Activated effector memory CD4-positive, alpha-beta T cell treated with anti-CD3 and anti-CD28 coated beads, Interleukin-2, amount 50 U/mL, for 16 hours (primary cell): ENCODE results near the gene DOCK11.
"Not testable (repeated sequence)": the region's sequence is repeated elsewhere in the genome, so short reads cannot be mapped to it uniquely, and the experiment has no call there.

Experiments used
- DNase-seq: peaks from one replicate; pipeline ENCODE4 v3.0.0-alpha.2; 2020

Gene DOCK11

DNA sequence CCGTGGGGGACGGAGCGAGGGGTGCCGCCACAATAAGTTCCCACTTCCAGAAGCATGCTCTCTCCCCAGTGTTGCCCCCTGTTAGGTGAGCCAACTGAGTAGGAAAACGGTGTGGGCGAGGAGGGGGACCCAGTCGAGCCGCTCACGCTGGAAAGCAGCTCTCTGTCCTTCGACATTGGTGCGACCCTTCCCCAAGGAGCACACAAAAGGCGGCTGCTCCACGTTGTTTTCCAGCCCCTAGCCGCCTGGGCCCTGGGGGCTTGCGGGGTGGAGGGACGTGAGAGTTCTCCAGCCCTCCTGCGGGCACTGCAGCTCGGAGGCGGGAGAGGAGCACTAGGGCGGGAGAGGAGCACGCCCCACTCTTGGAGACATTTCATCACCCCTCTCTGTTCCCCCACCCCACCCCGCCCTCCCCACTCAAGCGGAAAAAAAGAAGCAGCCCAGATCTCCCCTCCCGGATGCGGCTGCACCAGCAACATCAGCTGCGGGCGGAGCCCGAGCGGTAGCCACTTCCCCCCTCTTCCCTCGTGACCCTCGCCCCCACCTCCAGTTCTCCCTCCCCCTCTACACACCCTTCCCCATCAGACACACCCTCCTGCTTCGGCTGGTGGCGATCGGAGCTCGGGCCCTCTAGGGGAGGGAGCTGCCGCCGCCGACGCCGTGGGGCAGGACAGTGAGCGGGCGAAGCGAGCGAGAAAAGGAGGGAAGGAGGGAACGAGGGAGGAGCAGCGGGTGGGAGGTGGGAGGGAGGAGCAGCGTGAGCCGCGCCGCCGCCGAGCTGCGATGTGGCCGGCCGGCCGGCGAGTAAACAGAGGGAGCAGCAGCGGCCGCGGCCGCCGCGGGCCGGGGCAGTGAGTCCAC lies at the start of gene DOCK11:
TSS of gene DOCK11 (plus strand) at position 755 of the 861 bp plus-strand sequence. CDS start 157 bp downstream, outside the sequence.
- DNase-seq, result peak; percentile 92

DNA sequence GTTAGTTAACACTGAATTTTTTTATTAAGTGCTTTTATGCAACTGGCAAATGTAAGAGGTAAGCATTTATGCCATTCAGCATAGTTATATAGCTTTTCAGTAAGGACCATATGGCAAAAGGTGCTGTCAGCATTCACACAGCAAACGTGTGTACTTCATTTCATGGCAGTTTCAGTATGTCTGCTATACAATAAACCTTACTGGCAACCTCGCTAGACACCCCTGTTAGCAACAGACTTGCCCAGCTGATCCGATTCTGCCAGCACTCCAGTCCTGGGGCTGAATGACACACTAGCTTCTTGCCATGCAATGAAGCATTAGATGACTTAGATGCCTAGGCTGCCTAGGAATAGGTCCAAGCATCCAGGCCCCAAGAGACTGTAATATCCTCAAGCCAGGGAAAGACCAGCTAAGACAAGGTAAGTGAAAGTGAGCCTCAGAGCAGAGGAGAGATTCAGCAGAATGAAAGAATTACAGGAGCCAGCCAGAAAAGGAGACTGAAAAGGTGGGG lies 47.3 kb upstream of the DOCK11 start:
- no peak for DNase-seq

DNA sequence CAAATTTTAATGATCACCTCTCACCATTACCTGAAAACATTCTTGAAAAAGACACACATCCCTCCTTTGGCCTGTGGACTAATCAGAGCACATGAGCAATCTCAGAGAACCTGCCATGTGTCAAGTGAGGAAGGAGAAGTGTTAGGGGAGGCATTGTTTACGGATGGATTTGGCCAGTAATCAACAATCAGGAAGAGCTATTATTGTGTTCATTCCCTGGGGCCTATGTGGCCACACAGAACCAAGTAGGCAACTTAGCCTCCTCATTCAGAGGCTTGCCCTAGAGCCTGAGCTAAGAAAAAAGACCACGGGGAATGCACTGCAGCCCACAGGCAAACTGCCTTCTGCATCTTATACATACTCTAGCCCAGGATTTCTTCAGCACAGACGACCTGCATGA lies 40.6 kb upstream of the DOCK11 start:
- no peak for DNase-seq

DNA sequence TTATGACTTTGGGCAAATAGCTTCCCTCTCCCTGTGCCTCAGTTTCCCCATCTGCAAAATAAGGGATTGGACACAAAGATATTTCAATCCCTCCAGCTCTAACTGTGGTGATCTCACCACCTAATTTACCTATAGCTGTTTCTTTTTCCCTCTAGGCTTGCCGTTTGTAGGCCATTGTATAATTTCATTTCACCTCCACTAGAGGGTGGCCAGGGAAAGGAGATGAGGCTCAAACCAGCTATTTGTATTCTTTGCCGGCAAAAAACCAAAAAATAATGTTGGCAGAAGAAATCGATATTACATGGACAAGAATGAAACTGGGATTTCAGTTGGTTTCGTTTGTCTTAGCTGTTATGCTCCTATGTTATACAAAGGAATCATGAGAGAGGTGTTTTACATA lies 36.1 kb upstream of the DOCK11 start:
- DNase-seq, result no peak

DNA sequence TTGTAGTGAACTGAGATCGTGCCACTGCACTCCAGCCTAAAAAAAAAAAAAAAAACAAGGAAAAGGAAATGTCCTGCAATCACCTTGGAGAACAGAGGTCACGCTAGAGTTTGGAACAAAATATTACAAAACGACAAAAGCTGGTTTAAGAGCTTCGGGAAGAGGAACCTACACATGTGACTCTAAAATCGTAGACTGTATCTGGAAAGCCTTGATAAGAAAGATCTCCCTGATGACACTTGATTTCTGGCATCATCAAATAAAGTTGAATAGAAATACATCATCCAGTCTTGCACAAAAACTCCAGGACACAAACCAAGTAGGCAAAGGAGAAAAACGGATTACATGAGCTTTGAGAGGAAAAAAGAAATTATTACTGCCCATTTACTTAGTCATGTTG lies 31.1 kb upstream of the DOCK11 start:
- DNase-seq, result no peak

DNA sequence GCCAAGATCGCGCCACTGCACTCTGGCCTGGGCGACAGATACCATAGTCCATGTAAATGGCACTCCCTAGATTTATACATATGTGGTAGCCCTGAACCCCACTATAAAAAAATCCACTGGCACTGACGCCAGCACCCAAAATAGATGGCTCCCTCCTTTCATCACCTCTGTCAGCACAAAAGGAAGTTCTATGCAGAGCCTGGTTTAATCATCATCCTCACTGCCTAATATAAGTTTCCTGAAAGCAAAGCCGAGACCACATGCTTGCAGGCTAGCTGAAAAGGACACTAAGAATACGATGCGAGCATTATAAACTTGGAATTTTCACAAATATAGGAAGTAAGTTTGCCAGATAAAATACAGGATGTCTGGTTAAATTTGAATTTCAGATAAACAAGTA lies 27.5 kb upstream of the DOCK11 start:
- no peak for DNase-seq

DNA sequence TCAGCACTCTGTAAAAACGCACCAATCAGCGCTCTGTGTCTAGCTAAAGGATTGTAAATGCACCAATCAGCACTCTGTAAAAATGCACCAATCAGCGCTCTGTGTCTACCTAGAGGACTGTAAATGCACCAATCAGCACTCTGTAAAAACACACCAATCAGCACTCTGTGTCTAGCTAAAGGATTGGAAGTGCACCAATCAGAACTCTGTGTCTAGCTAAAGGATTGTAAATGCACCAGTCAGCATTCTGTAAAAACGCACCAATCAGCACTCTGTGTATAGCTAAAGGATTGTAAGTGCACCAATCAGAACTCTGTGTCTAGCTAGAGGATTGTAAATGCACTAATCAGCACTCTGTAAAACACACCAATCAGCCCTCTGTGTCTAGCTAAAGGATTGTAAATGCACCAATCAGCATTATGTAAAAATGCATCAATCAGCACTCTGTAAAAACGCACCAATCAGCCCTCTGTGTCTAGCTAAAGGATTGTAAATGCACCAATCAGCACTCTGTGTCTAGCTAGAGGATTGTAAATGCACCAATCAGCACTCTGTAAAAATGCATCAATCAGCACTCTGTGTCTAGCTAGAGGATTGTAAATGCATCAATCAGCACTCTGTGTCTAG lies 24.8 kb upstream of the DOCK11 start:
- not testable (repeated sequence) for DNase-seq

DNA sequence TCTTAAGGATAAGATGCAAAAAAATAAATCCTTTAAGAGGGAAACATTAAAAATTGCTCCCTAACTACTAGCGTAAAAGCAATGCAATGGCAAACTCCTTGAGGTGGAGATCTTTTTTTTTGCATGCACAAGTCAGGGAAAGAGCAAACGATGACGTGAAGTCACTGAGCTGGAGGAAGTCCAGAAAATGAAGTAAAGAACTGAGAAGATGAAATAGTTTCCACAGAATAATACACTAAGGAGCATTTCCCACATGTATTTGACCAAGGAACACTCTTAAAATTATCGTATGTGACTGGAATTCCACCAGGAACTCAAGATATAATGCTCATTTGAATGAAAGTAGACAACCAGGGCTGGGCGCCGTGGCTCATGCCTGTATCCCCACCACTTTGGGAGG lies 21.0 kb upstream of the DOCK11 start:
- DNase-seq, result no peak

DNA sequence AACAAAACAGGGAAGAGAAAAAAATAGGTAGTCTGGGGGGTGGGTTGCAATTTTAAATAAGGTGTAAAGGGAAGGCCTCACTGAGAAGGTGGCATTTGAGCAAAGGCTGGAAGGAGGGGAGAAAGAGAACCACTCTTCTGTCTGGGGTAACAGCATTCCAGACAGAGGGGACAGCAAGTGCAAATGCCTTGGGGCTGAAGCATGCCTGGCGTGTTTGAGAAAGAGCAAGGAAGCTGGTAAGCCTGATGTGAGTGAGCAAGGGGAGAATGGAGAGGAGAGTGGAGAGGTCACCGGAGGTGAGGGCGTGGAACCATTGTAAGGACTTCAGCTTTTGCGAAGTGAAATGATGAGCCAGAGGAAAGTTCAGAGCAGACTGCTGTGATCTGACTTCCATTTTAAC lies 19.7 kb upstream of the DOCK11 start:
- no peak for DNase-seq

DNA sequence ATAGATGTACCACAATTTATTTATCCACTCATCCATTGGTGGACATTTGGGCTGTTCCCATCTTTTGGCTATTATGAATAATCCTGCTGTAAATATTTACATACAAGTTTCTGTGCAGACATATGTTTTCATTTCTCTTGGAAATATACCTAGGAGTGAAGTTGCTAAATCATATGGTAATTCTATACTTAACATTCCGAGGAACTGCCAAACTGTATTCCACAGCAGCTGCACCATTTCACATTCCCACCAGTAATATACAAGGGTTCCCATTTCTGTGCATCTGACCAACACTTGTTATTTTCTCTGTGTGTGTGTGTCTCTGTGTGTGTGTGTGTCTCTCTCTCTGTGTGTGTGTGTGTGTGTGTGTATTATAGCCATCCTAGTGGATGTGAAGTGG lies 15.4 kb upstream of the DOCK11 start:
- DNase-seq, result no peak

DNA sequence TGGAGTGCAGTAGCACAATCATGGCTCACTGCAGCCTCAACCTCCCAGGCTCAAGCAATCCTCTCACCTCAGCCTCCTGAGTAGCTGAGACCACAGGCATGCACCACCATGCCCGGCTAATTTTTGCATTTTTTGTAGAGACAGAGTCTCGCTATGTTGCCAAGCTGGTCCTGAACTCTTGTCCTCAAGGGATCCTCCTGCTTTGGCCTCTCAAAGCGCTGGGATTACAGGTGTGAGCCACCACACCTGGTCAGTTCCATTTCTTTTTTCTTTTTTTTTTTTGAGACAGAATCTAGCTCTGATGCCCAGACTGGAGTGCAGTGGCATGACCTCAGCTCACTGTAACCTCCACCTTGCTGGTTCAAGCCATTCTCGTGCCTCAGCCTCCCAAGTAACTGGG lies 13.2 kb upstream of the DOCK11 start:
- not testable (repeated sequence) for DNase-seq

DNA sequence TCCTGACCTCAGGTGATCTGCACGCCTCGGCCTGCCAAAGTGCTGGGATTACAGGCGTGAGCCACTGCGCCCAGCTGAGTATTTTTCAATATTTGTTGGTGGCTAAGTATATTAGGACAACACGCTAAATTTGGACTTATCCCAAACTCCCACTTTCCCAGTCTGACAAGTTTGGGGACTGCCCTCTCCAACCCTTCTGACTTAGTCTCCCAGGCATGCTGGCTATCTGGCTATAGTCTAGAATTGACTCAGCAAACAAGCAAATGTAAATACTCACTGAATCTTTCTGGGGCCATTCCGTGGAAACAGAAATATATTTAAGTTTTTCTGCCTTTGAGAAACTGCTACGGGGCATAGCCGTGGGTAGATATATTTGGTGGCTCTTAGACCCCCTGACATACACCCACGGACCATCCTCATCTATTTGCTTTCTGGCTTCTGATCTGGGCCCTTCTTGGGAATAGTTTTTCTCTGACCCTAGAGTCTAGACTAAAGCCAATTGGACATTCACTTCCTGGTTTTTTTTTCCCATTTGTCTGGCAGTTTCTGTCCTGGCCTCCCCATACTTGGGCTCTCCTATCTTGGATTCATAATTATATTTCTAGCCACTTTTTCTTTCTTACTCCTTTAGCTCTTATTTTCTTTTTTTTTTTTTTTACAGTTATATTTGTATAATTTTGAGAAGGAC lies 11.3 kb upstream of the DOCK11 start:
- no peak for DNase-seq

DNA sequence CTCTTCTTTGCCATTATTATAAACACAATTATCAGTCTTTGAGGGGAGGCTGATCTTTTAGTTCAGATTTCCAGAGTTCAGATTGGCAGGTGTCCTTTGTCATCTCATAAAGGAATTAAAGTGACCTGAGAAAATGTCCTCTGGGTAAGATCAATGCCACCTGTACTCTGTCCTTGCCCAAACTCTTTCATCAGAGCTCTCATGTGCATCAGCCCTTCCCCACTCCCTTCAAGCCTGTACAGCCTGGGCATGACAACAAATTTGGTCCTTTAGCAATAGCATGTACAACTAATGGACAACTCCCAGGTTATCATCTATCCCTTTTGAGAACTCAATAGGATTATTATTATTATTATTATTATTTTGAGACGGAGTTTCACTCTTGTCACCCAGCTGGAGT lies 8.9 kb upstream of the DOCK11 start:
- DNase-seq, result not testable (repeated sequence)

DNA sequence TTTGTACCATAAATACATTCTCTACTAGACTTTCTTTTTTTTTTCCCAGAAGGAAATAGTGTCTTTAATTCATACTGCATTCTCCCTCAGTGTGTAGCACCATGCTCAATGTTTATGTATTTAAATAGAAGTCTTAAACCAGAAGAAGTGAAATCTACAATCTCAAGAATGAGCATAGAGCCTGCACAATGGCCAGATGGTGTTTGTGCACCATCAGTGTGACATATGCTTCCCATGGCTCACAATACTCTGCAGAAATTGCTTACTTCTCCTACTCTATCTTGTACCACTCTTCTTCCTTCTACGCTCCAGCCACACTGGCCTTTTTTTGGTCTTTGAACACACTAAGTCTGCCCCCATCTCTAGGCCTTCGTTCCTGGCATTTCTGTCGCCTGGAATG lies 2.6 kb upstream of the DOCK11 start:
- DNase-seq, result no peak

DNA sequence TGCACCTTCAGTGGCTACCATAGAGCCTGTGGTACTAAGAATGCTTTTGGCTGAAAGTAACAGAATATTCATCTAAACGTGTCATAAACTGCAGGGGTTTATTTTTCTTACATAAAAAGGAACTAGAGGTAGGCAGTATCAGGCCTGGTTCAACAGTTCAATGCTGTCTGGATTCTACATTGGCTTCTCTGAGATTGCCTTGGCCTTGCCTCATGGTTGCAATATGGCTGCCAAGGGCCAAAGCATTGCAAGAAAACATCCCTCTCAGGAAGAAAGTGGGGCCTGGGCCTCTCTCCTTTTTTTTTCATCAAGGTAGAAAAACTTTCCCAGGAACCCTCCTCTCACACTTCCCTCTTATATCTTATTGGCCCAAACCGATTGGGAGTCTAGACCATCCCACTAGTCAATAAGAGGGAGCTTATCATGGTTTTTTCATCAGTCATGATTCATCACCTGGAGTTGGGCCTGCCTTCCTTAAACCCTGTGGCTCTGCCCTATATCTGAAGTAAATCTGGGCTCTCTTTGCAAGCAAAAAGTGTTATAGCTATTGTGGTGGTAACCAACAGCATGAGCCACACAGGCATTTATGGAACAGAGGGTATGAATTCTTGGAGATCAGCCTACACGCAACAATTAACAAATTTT lies 1.8 kb upstream of the DOCK11 start:
- no peak for DNase-seq

DNA sequence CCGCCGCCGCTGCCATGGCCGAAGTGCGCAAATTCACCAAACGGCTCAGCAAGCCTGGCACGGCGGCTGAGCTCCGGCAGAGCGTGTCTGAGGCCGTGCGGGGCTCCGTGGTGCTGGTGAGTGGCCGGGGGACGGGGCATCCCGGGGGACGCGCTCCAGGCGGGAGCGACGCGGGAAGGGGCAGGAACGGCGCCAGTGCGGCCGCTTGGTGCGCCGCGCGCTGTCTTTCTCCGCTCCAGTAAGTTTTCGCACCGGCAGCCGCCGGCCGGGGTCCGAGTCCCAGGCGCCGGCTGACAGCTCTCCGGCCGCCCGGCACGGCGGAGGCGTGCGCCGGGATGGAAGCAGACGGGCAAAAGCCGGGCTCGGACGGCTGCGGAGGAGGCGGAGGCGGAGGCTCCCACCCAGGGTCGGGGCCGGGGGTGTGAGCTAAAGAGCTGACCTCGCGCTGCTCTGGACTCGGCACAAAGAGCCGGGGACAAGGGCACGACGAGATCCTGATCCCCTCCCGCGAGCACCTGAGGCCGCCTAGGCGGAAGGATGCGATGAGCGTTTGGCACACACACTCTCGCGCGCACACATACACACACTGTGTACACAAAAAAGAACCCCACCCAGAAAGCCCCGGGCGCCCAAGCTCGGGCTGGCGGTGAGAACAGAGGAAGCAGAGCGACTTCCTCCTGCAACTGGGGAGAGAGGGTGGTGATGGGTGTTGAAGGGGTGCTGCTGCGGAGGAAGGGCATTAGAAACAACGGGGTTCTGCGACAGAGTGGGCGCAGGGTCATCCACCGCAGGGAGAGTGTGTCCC lies 545 bp downstream of the DOCK11 start:
- DNase-seq, result peak; percentile 89

DNA sequence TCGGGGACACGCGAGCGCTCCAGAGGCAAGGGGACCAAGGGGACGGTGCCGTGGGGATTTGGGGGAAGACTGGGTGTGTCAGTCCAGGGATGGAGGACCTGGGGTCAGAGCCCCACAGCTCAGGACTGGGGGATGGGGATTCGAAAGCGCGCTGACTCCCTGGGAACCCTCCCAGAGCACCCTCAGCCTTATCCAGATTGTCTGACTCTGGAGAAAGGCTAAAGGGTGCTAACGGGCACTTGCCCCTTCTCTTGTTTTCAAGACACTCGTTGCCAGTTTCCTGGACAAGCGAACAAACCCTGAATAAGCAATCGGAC lies 1.1 kb downstream of the DOCK11 start:
- DNase-seq, result no peak

DNA sequence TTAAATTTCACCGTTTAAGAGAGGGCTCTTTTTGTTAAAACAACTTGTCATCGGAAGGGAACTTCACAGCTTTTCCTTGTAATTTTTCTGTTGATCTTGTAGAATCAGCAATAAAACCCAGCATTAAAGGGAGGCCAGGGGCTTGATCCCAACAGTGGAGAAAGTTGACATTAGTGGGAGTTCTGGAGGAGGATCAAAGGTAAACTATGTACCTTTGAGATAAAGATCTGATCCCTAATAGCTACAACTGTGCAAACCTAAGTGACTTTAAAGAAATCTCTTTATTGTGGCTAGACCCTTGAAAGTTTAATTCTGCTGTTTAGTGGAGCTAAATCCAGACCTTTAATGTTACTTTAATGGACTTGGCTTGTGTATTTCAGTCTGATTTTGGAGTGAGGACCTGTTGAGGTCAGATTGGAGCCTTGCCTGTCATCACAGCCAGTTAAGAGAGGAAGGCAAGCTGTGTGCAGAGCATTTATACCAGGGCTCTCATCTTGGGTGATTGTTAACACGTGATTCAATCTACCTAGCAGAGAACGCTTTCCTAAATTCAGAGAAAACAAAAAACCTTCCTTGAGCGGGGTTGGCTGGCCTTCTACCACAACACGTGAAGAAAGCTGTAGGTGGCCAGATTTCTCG lies 1.7 kb downstream of the DOCK11 start:
- DNase-seq, result peak; percentile 63

DNA sequence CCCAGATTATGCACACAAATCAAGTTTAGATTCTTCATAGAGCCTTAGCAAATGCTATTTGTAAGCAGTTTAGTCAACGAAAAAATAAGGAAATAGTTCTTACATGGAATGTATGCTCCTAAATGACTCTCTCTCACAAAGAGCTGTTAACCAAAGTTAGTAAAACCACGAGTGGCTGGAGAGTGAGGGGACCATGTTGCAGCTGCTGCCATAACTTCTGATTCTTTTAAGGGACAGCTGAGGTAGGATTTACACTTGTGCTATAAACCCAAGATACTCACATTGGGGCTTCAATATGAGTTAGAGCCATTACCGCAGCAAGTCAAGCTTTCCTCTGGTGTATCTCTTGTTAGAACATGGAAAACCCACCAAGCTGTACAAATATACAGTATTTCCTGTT lies 2.7 kb downstream of the DOCK11 start:
- no peak for DNase-seq

DNA sequence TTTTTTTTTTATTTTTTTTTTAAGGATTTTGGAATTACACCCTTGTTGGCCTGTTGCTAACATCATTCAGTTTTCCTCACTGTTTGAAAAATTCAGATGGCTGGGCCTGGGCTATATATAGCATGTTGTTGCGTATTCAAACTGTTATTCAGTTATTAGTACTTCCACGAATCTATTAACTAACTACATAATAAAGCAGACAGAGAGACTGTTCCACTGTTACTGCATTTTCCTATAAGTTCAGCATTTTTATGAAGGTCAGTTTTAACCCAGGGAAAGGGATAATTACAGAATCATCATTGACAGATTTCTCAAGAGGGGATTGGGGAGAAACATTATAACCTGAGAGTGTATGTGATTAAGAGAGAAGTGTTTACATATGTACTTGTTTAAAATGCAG lies 3.1 kb downstream of the DOCK11 start:
- no peak for DNase-seq

DNA sequence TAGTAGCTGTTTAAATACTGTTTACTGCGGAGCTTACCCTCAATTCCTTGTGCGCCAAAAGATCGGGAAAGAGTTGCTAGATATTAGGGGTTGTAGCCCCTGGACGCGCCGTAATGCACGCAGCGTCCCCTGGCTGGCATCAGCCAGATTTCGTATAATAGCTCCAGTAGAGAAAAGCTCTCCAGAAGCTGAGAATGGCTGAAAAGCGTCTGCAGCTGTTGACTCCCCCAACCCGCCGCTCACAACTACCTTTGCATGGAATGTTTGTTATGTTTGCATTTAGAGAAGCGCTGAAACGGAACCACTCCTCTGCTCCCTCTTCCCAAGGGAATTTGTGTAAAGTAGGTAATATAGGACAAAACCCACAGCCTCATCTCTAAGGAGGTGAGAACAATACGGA lies 3.7 kb downstream of the DOCK11 start:
- no peak for DNase-seq

DNA sequence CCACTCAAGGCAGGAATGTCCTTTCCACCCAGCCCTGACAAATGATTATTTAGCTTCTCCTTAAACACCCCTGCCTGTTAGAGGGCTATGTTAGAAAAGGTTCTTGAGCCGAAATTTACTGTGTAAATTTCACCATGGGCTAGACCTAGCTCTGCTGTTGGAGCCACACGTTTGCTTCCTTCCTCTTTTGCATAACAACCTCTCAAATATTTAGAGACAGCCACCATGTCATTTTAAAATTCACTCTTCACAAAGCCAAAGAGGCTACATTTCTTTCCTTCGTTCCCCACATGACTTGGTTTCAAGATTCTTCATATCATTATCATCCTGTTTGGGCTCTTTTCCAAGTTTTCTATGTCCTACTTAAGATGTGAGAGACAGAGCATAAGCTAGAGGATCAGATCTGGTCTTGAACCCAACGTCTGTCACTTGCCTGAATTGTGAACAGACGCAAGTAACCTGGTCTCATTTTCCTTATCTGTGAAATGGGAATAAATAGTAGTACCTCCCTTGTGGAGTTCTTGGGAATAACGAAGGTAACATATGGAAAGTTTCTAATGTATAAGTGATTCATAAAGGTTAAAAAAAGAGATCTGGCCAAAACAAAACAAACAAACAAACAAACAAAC lies 6.7 kb downstream of the DOCK11 start:
- no peak for DNase-seq
